Transverse colon (tissue), 4 donors: Measurements from ENCODE around the gene MTARC2.

ENCODE experiments used
- CTCF ChIP-seq, 5 experiments: fragments of 200-600 bp in 3 of 5; fragments of 450-650 bp in 2 of 5; sonication (generic) in 3 of 5; IDR thresholded peaks; 1 replicate in 2 of 5; 2 replicates in 3 of 5; pipeline ENCODE4 v1.5.1; 2016 to 2017; ENCODE audit warnings: antibody characterized with exemption in 5 of 5, inconsistent platforms in 3 of 5, mild to moderate bottlenecking in 2 of 5, moderate library complexity in 1 of 5
- POLR2A ChIP-seq: fragments of 450-650 bp; IDR thresholded peaks from one replicate; pipeline ENCODE4 v1.6.1; 2016; ENCODE audit warnings: antibody characterized with exemption, mild to moderate bottlenecking, moderate library complexity
- POLR2AphosphoS5 ChIP-seq, 3 donors: sonication (generic); formaldehyde crosslinking; IDR thresholded peaks; one replicate each; pipeline ENCODE4 v1.6.1; 2016; ENCODE audit warnings: antibody characterized with exemption in 3 of 3

- no peak for TF ChIP-seq CTCF (IDR thresholded peaks at IDR 0.05)
- TF ChIP-seq POLR2AphosphoS5 (IDR thresholded peaks at IDR 0.05), result no peak
- no peak for TF ChIP-seq POLR2A
Observed at GRCh38 chr1:220797044-220797443, 48.9 kb downstream of the MTARC2 start.
